HepG2 (cell line): ENCODE data around the gene MSH4. TPM values are rescaled to one million over a fixed set of nuclear protein-coding genes. Genes with fewer than 3 reads are reported as not detected.

ENCODE experiments used
- ATAC-seq: fragments of 200-7000 bp; cut with Tn5 transposase; 3 replicates; pipeline ENCODE4 v1.9.1; 2020; ENCODE audit warnings: mild to moderate bottlenecking, moderate library complexity
- BruUV-seq: library from RNA; stranded (reverse); fragments of 400-500 nt; replicated peaks from 2 replicates; lab custom pipeline; 2021; lab: Mats Ljungman, UMichigan
- CTCF ChIA-PET: fragments of 300-600 bp; formaldehyde crosslinking; extraction: SDS; loops from one replicate; lab custom pipeline; 2021; ENCODE audit warnings: low total read pairs, inconsistent platforms, low intra/inter-chr PET ratio; lab: Yijun Ruan, JAX
- POLR2A ChIA-PET: fragments of 350-600 bp; sonication (Branson Sonifier 250); formaldehyde crosslinking; loops from one replicate; lab custom pipeline; 2020; ENCODE audit warnings: antibody characterized with exemption, inconsistent platforms; lab: Yijun Ruan, JAX
- DNase-seq: peaks from one replicate; pipeline ENCODE4 v3.0.0-alpha.2; 2015; ENCODE audit warnings: low spot score
- FAIRE-seq: peaks from 3 replicates; lab custom pipeline; 2011; peaks lifted over from hg19 to GRCh38; lab: Jason Lieb, UNC
- H2AFZ ChIP-seq: one replicate; pipeline ENCODE4 v1.6.1; 2011; ENCODE audit warnings: low read length, inconsistent platforms
- H3K27ac ChIP-seq: fragments of 300-600 bp; 3 replicates; pipeline ENCODE4 v1.8.0; 2011; ENCODE audit warnings: mixed run types, mild to moderate bottlenecking, mixed read lengths, low read length, inconsistent platforms; ENCODE audit not compliant: insufficient read depth; ENCODE audit errors: extremely low read length
- H3K27me3 ChIP-seq, 2 experiments: fragments of 200-600 bp in 1 of 2; 2 replicates in 1 of 2; 3 replicates in 1 of 2; pipeline versions ENCODE4 v1.6.0 to v1.8.0; 2011; ENCODE audit warnings: low read length in 2 of 2, mild to moderate bottlenecking in 2 of 2, moderate library complexity in 2 of 2, inconsistent platforms in 1 of 2; ENCODE audit not compliant: insufficient read depth in 2 of 2, control insufficient read depth in 1 of 2
- H3K36me3 ChIP-seq, 2 experiments: fragments of 200-600 bp in 1 of 2; replicated peaks in 1 of 2; 2 replicates in 1 of 2; 3 replicates in 1 of 2; pipeline versions ENCODE4 v1.5.1 to v1.8.0; 2011; ENCODE audit warnings: low read length in 2 of 2, inconsistent platforms in 1 of 2; ENCODE audit not compliant: insufficient read depth in 2 of 2, control insufficient read depth in 1 of 2
- H3K4me1 ChIP-seq: 2 replicates; pipeline ENCODE4 v1.5.1; 2012; ENCODE audit warnings: low read length, inconsistent platforms; ENCODE audit not compliant: insufficient read depth
- H3K4me2 ChIP-seq: 2 replicates; pipeline ENCODE4 v1.6.0; 2011; ENCODE audit warnings: low read depth, low read length, inconsistent platforms
- H3K4me3 ChIP-seq, 3 experiments: fragments of 200-600 bp in 1 of 3; sonication (generic), shearing (Covaris generic) in 1 of 3; replicated peaks in 1 of 3; 2 replicates each; pipeline ENCODE4 v1.5.1; 2011 to 2016; ENCODE audit warnings: low read length in 3 of 3, inconsistent platforms in 2 of 3, low read depth in 2 of 3, mild to moderate bottlenecking in 2 of 3, control low read depth in 1 of 3, mixed read lengths in 1 of 3; ENCODE audit not compliant: insufficient read depth in 1 of 3
- H3K79me2 ChIP-seq: one replicate; pipeline ENCODE4 v1.6.1; 2011; ENCODE audit warnings: low read length, inconsistent platforms; ENCODE audit not compliant: insufficient read depth
- H3K9ac ChIP-seq: 2 replicates; pipeline ENCODE4 v1.6.0; 2011; ENCODE audit warnings: mild to moderate bottlenecking, low read depth, low read length, inconsistent platforms; ENCODE audit not compliant: insufficient read depth
- H3K9me3 ChIP-seq: 2 replicates; pipeline ENCODE4 v1.5.1; 2012; ENCODE audit warnings: mild to moderate bottlenecking, low read length
- H4K20me1 ChIP-seq: 2 replicates; pipeline ENCODE4 v1.6.0; 2011; ENCODE audit warnings: inconsistent platforms, mild to moderate bottlenecking, low read length, moderate library complexity; ENCODE audit not compliant: insufficient read depth
- WGBS: methylation state at CpG from one replicate; pipeline ENCODE4 v1.1.6; 2017; ENCODE audit warnings: low lambda C conversion rate; 5-methylcytosine and 5-hydroxymethylcytosine counted together
- in situ Hi-C: cut with HindIII; loops from 2 replicates; pipeline ENCODE4 v1.10.0; 2017; ENCODE audit warnings: low pct_unique_long_range_greater_than_20kb; ENCODE audit not compliant: extremely low pct_ligation_motif_present
- intact Hi-C: fragments of 100-400 bp; cut with micrococcal nuclease; formaldehyde crosslinking; loops from one replicate; pipeline ENCODE4 v1.10.0; 2022; ENCODE audit not compliant: unreplicated experiment
- polyA plus RNA-seq, 8 experiments: library from polyadenylated mRNA; depleted of rRNA in 3 of 8; stranded (reverse) in 7 of 8; unstranded in 1 of 8; fragments of >200 nt; fragmentation: Illumina TruSeq in 4 of 8; extraction: Trizol in 4 of 8; gene quantifications; 2 replicates each; pipeline versions ENCODE4 v1.2.1 to v1.2.3, GENCODE V29; 2011 to 2016; ENCODE audit warnings: low read depth in 4 of 8, missing spikeins in 1 of 8, mixed read lengths in 1 of 8; ENCODE audit not compliant: insufficient read depth in 1 of 8
- total RNA-seq, 5 experiments: library from RNA; depleted of rRNA; stranded (reverse); fragments of >200 nt; fragmentation: Illumina TruSeq; extraction: Trizol; gene quantifications; 2 replicates each; pipeline ENCODE4 v1.2.3, GENCODE V29; 2016; ENCODE audit warnings: low read depth in 1 of 5
- TF ChIP-seq, protein P1 (sequence below): sonication (generic); formaldehyde crosslinking; IDR thresholded peaks from 2 replicates; pipeline ENCODE4 v1.4.0; 2020; ENCODE audit warnings: missing genetic modification reagents
- TF ChIP-seq, protein P2 (sequence below): sonication (generic); formaldehyde crosslinking; IDR thresholded peaks from 2 replicates; pipeline ENCODE4 v1.4.0; 2020; ENCODE audit warnings: mild to moderate bottlenecking, missing genetic modification reagents

MSH4 gene
- total and polyA plus RNA-seq, 2 of the 13 experiments (the other 11 are each of a cell fraction or from before 2014, with no cell fraction given): 0.01 to 0.09 TPM

- in situ Hi-C loops (no loop called here), intact Hi-C loops (no loop called here)
- no peak overlapping the region for H3K9ac ChIP-seq
- peaks cover 9% of the 10 kb centered on the region; the same call in 1 of the 2 replicates for H3K4me1 ChIP-seq
- H3K9me3 ChIP-seq: no peaks in the 10 kb centered on the region
- no peak overlapping the region for H3K4me2 ChIP-seq
- FAIRE-seq (no peak), DNase-seq (no peak), ATAC-seq (no peak)
- H3K27me3 ChIP-seq: no peaks in the 10 kb centered on the region
- H3K36me3 ChIP-seq: no peaks in the 10 kb centered on the region
- no peak overlapping the region for H3K4me3 ChIP-seq
- no TSS peak for BruUV-seq
- H3K27ac ChIP-seq: no peak overlapping the region
- ChIA-PET POLR2A (interaction anchor here (1.5 kb wide), 1 partner anchor 23 kb away, joined by 5 read pairs; the partner anchor contains the start of gene RABGGTB), CTCF (no interaction called here)
- TF ChIP-seq, protein P1, sequence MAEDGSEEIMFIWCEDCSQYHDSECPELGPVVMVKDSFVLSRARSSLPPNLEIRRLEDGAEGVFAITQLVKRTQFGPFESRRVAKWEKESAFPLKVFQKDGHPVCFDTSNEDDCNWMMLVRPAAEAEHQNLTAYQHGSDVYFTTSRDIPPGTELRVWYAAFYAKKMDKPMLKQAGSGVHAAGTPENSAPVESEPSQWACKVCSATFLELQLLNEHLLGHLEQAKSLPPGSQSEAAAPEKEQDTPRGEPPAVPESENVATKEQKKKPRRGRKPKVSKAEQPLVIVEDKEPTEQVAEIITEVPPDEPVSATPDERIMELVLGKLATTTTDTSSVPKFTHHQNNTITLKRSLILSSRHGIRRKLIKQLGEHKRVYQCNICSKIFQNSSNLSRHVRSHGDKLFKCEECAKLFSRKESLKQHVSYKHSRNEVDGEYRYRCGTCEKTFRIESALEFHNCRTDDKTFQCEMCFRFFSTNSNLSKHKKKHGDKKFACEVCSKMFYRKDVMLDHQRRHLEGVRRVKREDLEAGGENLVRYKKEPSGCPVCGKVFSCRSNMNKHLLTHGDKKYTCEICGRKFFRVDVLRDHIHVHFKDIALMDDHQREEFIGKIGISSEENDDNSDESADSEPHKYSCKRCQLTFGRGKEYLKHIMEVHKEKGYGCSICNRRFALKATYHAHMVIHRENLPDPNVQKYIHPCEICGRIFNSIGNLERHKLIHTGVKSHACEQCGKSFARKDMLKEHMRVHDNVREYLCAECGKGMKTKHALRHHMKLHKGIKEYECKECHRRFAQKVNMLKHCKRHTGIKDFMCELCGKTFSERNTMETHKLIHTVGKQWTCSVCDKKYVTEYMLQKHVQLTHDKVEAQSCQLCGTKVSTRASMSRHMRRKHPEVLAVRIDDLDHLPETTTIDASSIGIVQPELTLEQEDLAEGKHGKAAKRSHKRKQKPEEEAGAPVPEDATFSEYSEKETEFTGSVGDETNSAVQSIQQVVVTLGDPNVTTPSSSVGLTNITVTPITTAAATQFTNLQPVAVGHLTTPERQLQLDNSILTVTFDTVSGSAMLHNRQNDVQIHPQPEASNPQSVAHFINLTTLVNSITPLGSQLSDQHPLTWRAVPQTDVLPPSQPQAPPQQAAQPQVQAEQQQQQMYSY (CRISPR knock-in tag): no peak
- TF ChIP-seq, protein P2, sequence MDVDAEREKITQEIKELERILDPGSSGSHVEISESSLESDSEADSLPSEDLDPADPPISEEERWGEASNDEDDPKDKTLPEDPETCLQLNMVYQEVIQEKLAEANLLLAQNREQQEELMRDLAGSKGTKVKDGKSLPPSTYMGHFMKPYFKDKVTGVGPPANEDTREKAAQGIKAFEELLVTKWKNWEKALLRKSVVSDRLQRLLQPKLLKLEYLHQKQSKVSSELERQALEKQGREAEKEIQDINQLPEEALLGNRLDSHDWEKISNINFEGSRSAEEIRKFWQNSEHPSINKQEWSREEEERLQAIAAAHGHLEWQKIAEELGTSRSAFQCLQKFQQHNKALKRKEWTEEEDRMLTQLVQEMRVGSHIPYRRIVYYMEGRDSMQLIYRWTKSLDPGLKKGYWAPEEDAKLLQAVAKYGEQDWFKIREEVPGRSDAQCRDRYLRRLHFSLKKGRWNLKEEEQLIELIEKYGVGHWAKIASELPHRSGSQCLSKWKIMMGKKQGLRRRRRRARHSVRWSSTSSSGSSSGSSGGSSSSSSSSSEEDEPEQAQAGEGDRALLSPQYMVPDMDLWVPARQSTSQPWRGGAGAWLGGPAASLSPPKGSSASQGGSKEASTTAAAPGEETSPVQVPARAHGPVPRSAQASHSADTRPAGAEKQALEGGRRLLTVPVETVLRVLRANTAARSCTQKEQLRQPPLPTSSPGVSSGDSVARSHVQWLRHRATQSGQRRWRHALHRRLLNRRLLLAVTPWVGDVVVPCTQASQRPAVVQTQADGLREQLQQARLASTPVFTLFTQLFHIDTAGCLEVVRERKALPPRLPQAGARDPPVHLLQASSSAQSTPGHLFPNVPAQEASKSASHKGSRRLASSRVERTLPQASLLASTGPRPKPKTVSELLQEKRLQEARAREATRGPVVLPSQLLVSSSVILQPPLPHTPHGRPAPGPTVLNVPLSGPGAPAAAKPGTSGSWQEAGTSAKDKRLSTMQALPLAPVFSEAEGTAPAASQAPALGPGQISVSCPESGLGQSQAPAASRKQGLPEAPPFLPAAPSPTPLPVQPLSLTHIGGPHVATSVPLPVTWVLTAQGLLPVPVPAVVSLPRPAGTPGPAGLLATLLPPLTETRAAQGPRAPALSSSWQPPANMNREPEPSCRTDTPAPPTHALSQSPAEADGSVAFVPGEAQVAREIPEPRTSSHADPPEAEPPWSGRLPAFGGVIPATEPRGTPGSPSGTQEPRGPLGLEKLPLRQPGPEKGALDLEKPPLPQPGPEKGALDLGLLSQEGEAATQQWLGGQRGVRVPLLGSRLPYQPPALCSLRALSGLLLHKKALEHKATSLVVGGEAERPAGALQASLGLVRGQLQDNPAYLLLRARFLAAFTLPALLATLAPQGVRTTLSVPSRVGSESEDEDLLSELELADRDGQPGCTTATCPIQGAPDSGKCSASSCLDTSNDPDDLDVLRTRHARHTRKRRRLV (CRISPR knock-in tag): no peak
- 17% methylated on average over 4 of the region's 4 CpGs for WGBS
- H4K20me1 ChIP-seq: no peaks in the 10 kb centered on the region
- no peak overlapping the region for H2AFZ ChIP-seq
- no peaks in the 10 kb centered on the region for H3K79me2 ChIP-seq
Measured at GRCh38 chr1:75808921-75809320, 12.2 kb downstream of the MSH4 start.
